Measurements from ENCODE around the gene CSF3.

CSF3 gene

DNA sequence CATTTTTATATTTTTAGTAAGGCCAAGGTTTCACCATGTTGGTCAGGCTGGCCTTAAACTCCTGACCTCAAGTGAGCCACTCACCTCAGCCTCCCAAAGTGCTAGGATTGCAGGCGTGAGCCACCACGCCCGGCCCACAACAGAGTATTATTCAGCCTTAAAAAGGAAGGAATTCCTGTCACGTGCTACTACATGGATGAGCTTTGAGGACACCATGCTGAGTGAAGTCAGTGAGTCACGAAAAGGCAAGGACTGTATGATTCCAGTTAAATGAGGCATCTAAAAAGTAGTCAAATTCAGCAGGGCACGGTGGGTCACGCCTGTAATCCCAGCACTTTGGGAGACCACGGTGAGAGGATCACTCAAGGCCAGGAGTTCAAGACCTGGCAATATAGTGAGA is 9.7 kb downstream of the CSF3 start:
- no peak for DNase-seq (ENCODE audit: low read depth)
- H3K4me3 ChIP-seq (ENCODE audit: low read depth, low read length), result no peak overlapping the region
- no peak for TF ChIP-seq CTCF (IDR thresholded peaks at IDR 0.05; ENCODE audit: insufficient read depth, low read depth, low read length, missing control alignments)

DNA sequence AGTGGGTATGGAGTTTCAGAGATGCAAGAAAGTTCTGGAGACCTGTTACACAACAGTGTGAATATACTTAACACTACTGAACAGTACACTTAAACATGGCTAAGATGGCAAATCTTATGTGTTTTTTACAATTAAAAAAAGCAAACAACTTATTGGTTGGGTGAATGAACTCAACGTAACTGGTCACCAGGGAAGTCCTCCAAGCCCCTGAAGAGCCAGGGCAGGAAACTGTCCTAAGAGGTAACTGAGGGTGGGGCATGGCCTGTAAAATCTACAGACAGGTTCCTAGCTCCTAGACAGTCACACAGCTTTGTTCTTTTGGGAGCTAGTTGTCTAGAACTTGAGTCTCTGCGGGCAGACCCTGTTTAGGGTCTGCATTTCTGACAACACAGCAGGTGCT is 10.3 kb downstream of the CSF3 start:
- no peak for DNase-seq (ENCODE audit: low read depth)
- TF ChIP-seq CTCF (IDR thresholded peaks at IDR 0.05; ENCODE audit: insufficient read depth, low read depth, low read length, missing control alignments), result no peak
- no peak overlapping the region for H3K4me3 ChIP-seq (ENCODE audit: low read depth, low read length)

DNA sequence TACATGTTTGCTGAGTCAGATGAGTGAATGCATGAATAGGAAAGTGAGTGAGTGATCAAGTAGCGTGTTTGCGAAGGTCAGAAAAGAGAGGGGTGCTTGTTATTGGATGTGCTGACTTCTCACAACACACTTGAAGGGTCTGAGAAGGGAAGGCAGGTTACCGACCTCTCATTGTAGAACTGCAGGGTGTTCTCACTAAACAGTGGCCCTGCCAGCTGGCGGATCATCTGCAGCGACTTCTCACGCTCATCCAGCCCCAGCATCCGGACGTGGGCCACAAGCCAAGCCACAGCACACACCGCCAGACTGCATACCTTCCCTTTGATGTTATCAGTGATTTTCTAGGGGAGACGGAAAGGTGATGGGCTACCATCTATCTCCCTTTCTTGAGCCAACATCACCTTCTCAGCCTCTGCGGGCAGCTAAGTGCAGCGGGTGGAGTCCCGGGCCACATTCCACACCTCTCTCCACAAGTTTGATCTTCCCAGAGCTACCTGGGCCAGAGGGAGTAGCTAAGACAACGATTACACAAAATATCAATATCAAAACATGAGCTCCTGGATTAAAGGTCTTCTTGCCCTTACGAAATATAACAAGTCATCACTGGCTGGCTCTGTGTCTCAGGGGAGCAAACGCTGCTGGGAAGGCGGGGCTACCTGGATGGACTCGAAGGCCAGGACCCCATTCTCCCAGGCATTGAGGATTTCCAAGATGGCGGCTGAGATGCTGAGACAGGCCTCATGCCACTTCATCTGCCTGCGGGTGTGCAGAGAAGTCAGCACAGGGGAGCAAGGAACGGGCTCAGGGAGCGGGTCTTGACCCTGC is 11.0 kb downstream of the CSF3 start:
- no peak for TF ChIP-seq CTCF (IDR thresholded peaks at IDR 0.05; ENCODE audit: insufficient read depth, low read depth, low read length, missing control alignments)
- H3K4me3 ChIP-seq (ENCODE audit: low read depth, low read length), result no peak overlapping the region
- DNase-seq (ENCODE audit: low read depth), result no peak

DNA sequence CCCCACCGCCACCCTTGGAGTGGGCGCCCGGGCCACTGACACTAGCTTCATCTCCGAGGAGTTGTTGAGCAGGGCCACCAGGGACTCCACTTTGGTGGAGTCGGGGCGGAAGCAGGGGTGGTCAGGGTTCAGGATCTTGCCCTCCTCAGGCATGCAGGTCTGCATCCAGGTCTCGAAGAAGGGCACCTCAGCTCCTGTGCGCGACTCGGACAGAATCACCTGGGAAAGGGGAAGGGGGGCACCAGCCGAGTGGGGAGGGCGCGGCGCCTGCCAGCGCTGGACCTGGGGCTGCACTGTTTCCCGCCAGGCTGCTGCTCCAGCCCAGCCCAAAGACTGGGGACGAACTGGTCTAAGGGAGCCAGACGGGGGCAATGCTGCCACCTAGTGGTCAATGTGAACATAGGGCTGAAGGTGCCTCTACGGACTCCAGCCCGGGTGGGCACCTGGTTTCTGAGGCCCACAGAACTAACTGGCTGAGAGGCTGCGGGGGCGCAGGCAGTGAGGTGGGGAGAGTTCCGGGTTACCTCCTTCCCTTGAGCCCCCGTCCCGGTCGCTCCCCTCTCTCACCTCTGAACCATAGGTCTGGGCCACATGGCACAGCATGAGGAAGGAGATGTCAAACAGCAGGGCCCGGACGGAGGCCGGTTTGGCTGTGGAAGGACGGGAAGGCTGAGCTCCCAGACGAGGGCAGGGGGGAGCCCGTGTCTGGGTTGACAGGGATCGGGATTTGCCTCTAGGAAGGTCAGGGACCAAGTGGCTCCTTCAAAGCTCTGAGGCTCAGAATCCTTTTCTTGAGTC is 11.8 kb downstream of the CSF3 start:
- peak; percentile 86 for DNase-seq (ENCODE audit: low read depth)
- no peak overlapping the region for H3K4me3 ChIP-seq (ENCODE audit: low read depth, low read length)
- TF ChIP-seq CTCF (IDR thresholded peaks at IDR 0.05; ENCODE audit: insufficient read depth, low read depth, low read length, missing control alignments), result peak; percentile 87

GRCh38 chr17:40027614-40028012 is 12.4 kb downstream of the CSF3 start:
- H3K4me3 ChIP-seq (ENCODE audit: low read depth, low read length), result no peak overlapping the region
- TF ChIP-seq CTCF (IDR thresholded peaks at IDR 0.05; ENCODE audit: insufficient read depth, low read depth, low read length, missing control alignments), result no peak
- no peak for DNase-seq (ENCODE audit: low read depth)

DNA sequence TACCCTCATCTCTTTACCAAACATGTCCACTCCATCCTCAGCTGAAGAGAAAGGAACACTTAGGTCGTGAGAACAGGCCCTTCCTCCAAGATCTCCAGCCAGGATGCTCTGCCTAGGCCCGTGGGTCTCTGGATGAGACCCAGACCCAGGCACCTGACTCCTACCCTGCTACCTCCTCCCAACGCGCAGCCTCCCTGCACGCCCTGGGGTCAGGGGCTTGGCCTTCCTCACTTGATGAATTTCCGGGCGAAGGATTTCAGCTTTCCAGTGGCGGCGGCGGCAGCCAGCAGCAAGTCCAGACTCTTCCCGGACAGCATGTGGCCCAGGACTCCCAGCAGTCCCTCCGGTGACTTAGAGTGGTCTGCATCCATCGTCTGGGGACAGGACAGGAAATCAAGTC is 13.4 kb downstream of the CSF3 start:
- H3K4me3 ChIP-seq (ENCODE audit: low read depth, low read length), result no peak overlapping the region
- no peak for TF ChIP-seq CTCF (IDR thresholded peaks at IDR 0.05; ENCODE audit: insufficient read depth, low read depth, low read length, missing control alignments)
- DNase-seq (ENCODE audit: low read depth), result no peak
